SKM-1 treated with dmso at 0.1 percent for 144 hours (cell line): ENCODE data around the gene UBR4.
"Not testable (repeated sequence)": the region's sequence is repeated elsewhere in the genome, so short reads cannot be mapped to it uniquely, and the experiment has no call there.

Experiments
- DNase-seq: peaks from one replicate; lab custom pipeline; 2025; ENCODE audit not compliant: unreplicated experiment; lab: John Stamatoyannopoulos, UW

Gene UBR4

GRCh38 chr1:19220080-19220846 is 10.2 kb upstream of the UBR4 start:
- no peak for DNase-seq

- no peak for DNase-seq
These were observed 9.4 kb upstream of the UBR4 start for GRCh38 chr1:19219451-19219850.

- not testable (repeated sequence) for DNase-seq
These were observed 6.5 kb upstream of the UBR4 start for GRCh38 chr1:19216585-19216984.

- no peak for DNase-seq
These were observed 3.5 kb upstream of the UBR4 start for GRCh38 chr1:19213580-19213979.

- no peak for DNase-seq
These were observed 2.1 kb upstream of the UBR4 start for GRCh38 chr1:19212167-19212566.

GRCh38 chr1:19210772-19211549 is 895 bp upstream of the UBR4 start:
- DNase-seq: peak; percentile 3

- DNase-seq: no peak
These were observed 552 bp downstream of the UBR4 start for GRCh38 chr1:19209439-19209989.

- no peak for DNase-seq
These were observed 1.2 kb downstream of the UBR4 start for GRCh38 chr1:19208710-19209438.

- DNase-seq: no peak
These were observed 3.1 kb downstream of the UBR4 start for GRCh38 chr1:19206947-19207346.

- no peak for DNase-seq
These were observed 4.2 kb downstream of the UBR4 start for GRCh38 chr1:19205845-19206244.

GRCh38 chr1:19205403-19205802 is 4.7 kb downstream of the UBR4 start:
- DNase-seq: no peak

- DNase-seq: no peak
These were observed 5.4 kb downstream of the UBR4 start for GRCh38 chr1:19204446-19205266.

- no peak for DNase-seq
These were observed 6.6 kb downstream of the UBR4 start for GRCh38 chr1:19203440-19203839.

- DNase-seq: no peak
These were observed 7.7 kb downstream of the UBR4 start for GRCh38 chr1:19202396-19202795.

GRCh38 chr1:19199969-19200604 is 10.0 kb downstream of the UBR4 start:
- DNase-seq: no peak

GRCh38 chr1:19199329-19199968 is 10.6 kb downstream of the UBR4 start:
- no peak for DNase-seq

GRCh38 chr1:19198820-19199219 is 11.2 kb downstream of the UBR4 start:
- no peak for DNase-seq

- DNase-seq: no peak
These were observed 12.2 kb downstream of the UBR4 start for GRCh38 chr1:19197845-19198244.

- DNase-seq: no peak
These were observed 13.7 kb downstream of the UBR4 start for GRCh38 chr1:19196331-19196730.

GRCh38 chr1:19193004-19193403 is 17.1 kb downstream of the UBR4 start:
- DNase-seq: no peak
